HEK293 (cell line): Measurements from ENCODE around the gene PPOX.

ENCODE experiments used
- GLI4 ChIP-seq: fragments of 450-650 bp; formaldehyde crosslinking; IDR thresholded peaks from 2 replicates; pipeline ENCODE4 v1.5.1; 2016; ENCODE audit warnings: missing biosample characterization, missing genetic modification characterization
- SALL2 ChIP-seq: fragments of 450-650 bp; formaldehyde crosslinking; IDR thresholded peaks from 2 replicates; pipeline ENCODE4 v1.5.0; 2017; ENCODE audit warnings: missing biosample characterization, mild to moderate bottlenecking, missing genetic modification characterization, borderline replicate concordance
- TSHZ1 ChIP-seq: fragments of 450-650 bp; formaldehyde crosslinking; IDR thresholded peaks from 2 replicates; pipeline ENCODE4 v1.5.1; 2016; ENCODE audit warnings: missing biosample characterization, missing genetic modification characterization, borderline replicate concordance
- ZNF175 ChIP-seq: fragments of 450-650 bp; formaldehyde crosslinking; IDR thresholded peaks from 2 replicates; pipeline ENCODE4 v1.5.1; 2016; ENCODE audit warnings: missing biosample characterization, missing genetic modification characterization
- ZNF239 ChIP-seq: fragments of 450-650 bp; formaldehyde crosslinking; IDR thresholded peaks from 2 replicates; pipeline ENCODE4 v1.5.1; 2016; ENCODE audit warnings: missing biosample characterization, missing genetic modification characterization
- ZNF350 ChIP-seq: fragments of 450-650 bp; formaldehyde crosslinking; IDR thresholded peaks from 2 replicates; pipeline ENCODE4 v1.5.0; 2017; ENCODE audit warnings: missing biosample characterization, mild to moderate bottlenecking, missing genetic modification characterization
- TF ChIP-seq, protein P1 (sequence below): fragments of 450-650 bp; formaldehyde crosslinking; IDR thresholded peaks from 2 replicates; pipeline ENCODE4 v1.5.1; 2016; ENCODE audit warnings: missing biosample characterization, missing genetic modification characterization

DNA sequence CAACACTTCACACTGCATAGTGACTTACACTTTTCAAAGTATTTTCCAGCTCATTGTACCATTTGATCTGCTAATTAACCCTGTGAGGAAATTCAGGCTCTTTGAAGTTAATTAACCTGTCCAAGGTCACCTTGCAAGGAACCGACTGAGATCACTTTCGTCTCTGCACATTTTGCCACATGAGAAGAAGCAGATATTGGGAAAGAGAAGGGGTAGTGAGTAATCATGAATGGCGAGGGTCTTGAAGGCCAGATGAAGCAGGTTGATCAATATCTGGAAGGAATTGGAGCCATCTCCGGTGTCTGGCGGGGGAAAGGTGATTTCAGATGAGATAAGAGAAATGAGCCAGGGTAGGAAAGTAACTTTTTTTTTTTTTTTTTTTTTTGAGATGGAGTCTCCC, 53.8 kb downstream of the PPOX start:
- TF ChIP-seq ZNF175 (tag by site-specific recombination) (no peak), TSHZ1 (tag by site-specific recombination) (no peak), GLI4 (tag by site-specific recombination) (no peak), ZNF350 (no peak), ZNF239 (no peak), SALL2 (tag by site-specific recombination) (no peak)
- TF ChIP-seq, protein P1, sequence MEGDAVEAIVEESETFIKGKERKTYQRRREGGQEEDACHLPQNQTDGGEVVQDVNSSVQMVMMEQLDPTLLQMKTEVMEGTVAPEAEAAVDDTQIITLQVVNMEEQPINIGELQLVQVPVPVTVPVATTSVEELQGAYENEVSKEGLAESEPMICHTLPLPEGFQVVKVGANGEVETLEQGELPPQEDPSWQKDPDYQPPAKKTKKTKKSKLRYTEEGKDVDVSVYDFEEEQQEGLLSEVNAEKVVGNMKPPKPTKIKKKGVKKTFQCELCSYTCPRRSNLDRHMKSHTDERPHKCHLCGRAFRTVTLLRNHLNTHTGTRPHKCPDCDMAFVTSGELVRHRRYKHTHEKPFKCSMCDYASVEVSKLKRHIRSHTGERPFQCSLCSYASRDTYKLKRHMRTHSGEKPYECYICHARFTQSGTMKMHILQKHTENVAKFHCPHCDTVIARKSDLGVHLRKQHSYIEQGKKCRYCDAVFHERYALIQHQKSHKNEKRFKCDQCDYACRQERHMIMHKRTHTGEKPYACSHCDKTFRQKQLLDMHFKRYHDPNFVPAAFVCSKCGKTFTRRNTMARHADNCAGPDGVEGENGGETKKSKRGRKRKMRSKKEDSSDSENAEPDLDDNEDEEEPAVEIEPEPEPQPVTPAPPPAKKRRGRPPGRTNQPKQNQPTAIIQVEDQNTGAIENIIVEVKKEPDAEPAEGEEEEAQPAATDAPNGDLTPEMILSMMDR (tag by site-specific recombination) = no peak
